Small intestine (tissue), 7 donors: Measurements from ENCODE around the gene MRPL20. TPM values are rescaled to one million over a fixed set of nuclear protein-coding genes. Genes with fewer than 3 reads are reported as not detected.

Experiments
- DNase-seq, 2 donors: peaks; one replicate each; pipeline versions ENCODE4 v3.0.0 to v3.0.0-alpha.2; 2013
- FAIRE-seq: peaks from 2 replicates; lab custom pipeline; 2012; peaks lifted over from hg19 to GRCh38; lab: Jason Lieb, UNC
- H3K27ac ChIP-seq, 3 donors: one replicate each; pipeline ENCODE4 v1.5.1; 2013; ENCODE audit warnings: low read length in 2 of 3, mild to moderate bottlenecking in 2 of 3, control low read depth in 1 of 3, inconsistent platforms in 1 of 3, low read depth in 1 of 3, moderate library complexity in 1 of 3
- H3K27me3 ChIP-seq, 3 donors: one replicate each; pipeline ENCODE4 v1.6.1; 2013; ENCODE audit warnings: low read length in 3 of 3, inconsistent platforms in 1 of 3; ENCODE audit not compliant: control insufficient read depth in 3 of 3, insufficient read depth in 3 of 3
- H3K36me3 ChIP-seq, 3 donors: one replicate each; pipeline ENCODE4 v1.6.1; 2013; ENCODE audit warnings: low read length in 3 of 3, inconsistent platforms in 1 of 3, low read depth in 1 of 3, mild to moderate bottlenecking in 1 of 3, moderate library complexity in 1 of 3; ENCODE audit not compliant: control insufficient read depth in 3 of 3, insufficient read depth in 2 of 3
- H3K4me1 ChIP-seq, 3 donors: one replicate each; pipeline ENCODE4 v1.6.1; 2013; ENCODE audit warnings: low read length in 2 of 3, inconsistent platforms in 1 of 3, low read depth in 1 of 3, mild to moderate bottlenecking in 1 of 3, moderate library complexity in 1 of 3; ENCODE audit not compliant: control insufficient read depth in 3 of 3, insufficient read depth in 2 of 3
- H3K4me3 ChIP-seq, 3 donors: one replicate each; pipeline ENCODE4 v1.5.1; 2013; ENCODE audit warnings: low read length in 3 of 3, control low read depth in 1 of 3, inconsistent platforms in 1 of 3, low read depth in 1 of 3, mild to moderate bottlenecking in 1 of 3, moderate library complexity in 1 of 3
- H3K9me3 ChIP-seq, 2 donors: one replicate each; pipeline ENCODE4 v1.6.1; 2013; ENCODE audit warnings: low read depth in 1 of 2, low read length in 1 of 2; ENCODE audit not compliant: control insufficient read depth in 2 of 2, insufficient read depth in 1 of 2
- WGBS, 3 donors: extraction: QIAGEN DNeasy Blood & Tissue Kit; methylation state at CpG; one replicate each; pipeline ENCODE4 v1.1.7; 2013; 5-methylcytosine and 5-hydroxymethylcytosine counted together
- polyA plus RNA-seq, 4 donors: library from polyadenylated mRNA; stranded (reverse) in 3 of 4; unstranded in 1 of 4; fragments of 200-250 nt in 3 of 4; fragments of 120-200 nt in 1 of 4; gene quantifications; one replicate each; pipeline versions ENCODE4 v1.2.1 to v1.2.3, GENCODE V29; 2013
- donor health status: healthy with polysubstance abuse.
- donor health status: control.
- donor health status: control.
- donor health status: Bipolar disorder and iron deficiency.
- donor health status: healthy.

Gene MRPL20
- polyA plus RNA-seq, 4 donors, result 135 to 221 (median 167) TPM

DNA sequence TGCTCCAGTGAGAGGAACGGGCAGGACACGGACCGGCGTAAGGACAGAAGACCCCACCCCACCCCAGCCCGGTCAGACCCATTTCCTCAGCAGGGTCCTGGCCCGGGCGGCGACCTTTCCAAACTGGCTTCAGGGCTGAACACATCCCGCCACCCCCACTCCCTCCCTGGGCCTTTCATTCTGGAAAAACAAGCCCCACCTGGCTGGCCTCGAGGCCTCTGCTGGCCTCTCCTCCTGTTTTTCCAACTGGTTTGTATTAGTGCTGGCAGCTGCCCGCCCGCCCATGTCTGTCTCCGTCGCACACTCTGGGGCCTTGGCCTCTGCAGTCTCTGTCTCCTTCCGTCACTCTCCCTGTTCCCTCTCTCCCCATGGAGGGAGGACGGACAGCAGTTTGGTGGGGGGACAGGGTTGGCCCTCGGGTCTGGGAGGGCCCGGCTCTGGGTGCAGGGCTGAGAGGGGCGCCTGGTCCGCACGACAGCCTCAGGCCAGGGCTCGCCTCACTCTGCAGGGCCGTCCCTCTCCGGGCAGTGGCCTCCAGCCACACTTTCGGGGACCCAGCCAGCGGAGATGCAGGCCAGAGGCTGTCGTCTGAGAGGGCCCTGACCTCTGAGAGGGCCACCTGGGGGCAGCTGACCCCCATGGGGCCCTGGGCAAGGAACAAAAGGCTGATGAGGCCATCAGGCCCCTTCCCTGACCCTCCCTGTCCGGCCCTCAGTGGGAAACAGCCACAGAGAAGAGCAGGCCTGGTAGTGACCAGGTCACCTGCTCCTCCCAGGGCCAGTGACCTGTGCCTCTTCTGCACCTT, 47.2 kb downstream of the MRPL20 start:
- Histone ChIP-seq H3K9me3 (no peaks in the 10 kb centered on the region), H3K4me3 (no peak overlapping the region), H3K36me3 (peaks cover 0 to 6% (median 0%) of the 10 kb centered on the region in 3 donors), H3K27me3 (peaks cover 0 to 3% (median under 1%) of the 10 kb centered on the region in 3 donors), H3K4me1 (peaks cover 0 to 47% (median 0%) of the 10 kb centered on the region in 3 donors), H3K27ac (peak overlapping the region in 2 of 3 donors; percentile 89 to 97)
- DNase-seq (no peak), FAIRE-seq (no peak)
- 68 to 72% (median 70%) methylated on average over 27 to 28 of the region's 28 CpGs for WGBS, 3 donors

DNA sequence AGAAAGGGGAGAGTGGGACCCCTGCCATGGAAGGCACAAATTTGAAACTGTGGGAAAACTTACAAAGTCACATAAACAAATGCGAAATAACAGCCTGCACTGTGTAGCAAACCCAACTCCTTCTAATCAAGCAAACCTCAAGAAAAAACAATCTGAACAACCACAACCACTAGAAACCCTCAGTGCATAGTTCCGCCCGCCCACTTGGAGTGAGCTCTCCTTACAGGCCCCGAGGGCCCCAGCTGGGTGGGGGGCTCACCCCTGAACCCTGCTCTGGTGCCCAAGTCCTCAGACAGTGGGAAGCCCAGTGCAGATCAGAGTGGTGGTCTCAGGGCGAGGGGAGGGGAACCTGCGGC, 47.8 kb downstream of the MRPL20 start:
- Histone ChIP-seq H3K4me3 (peak overlapping the region in 1 of 3 donors; percentile 84), H3K27ac (peak overlapping the region in 2 of 3 donors; percentile 89 to 97), H3K36me3 (peaks cover 0 to 11% (median 0%) of the 10 kb centered on the region in 3 donors), H3K27me3 (peaks cover 0 to 8% (median 4%) of the 10 kb centered on the region in 3 donors), H3K4me1 (peaks cover 0 to 47% (median 0%) of the 10 kb centered on the region in 3 donors), H3K9me3 (no peaks in the 10 kb centered on the region)
- DNase-seq (no peak), FAIRE-seq (no peak)
- 56 to 64% (median 60%) methylated on average over 6 of the region's 6 CpGs for WGBS, 3 donors

DNA sequence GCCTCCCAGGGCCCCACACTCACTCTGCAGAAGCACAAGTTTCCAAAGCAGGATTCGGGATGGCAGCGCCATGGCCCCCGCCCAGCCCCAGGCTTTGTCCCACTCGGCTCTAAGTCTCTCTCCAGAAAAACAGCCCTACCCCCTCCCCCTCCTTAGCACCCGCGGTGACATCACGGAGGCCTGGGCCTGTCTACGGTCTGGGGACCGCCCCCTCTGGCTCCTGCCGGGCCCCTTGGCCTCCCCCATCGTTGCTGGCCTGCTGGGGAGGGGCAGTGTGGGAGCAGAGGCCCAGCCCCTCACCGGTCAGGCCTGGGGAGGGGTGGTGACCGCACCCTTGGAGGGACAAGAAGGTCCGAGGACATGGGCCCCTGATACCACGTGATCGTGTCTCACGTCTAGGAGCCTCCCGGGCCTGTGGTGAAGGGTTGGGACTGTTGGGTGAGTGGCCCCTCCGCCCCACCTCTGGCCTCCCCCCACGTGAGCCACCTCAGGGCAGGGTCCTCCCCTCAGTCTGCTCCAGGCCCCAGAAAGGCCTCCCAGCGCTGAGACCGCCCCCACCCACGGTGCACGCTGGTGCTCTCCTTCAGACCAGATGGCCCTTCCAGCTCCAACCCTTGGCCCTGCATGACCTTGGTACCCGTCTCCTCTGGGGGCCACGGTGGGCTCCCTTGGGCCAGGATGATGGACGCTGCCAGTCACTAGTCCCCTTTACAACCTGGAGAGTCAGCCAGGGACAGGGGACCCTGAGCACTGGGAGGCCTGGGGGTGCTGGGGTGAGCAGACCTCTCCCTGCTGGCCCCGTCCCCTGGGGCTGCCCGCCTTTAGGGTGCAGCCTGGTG, 48.4 kb downstream of the MRPL20 start, which contains the start of gene MXRA8:
Gene MXRA8, minus strand, starts transcription at position 123 of the 839 bp plus-strand sequence. Its CDS starts 51 bp downstream, at position 72.
- H3K27me3 ChIP-seq, result peaks cover 0 to 10% (median 5%) of the 10 kb centered on the region in 3 donors
- H3K27ac ChIP-seq, result peak within 1 kb of the TSS; percentile 47 to 97 (median 89)
- H3K9me3 ChIP-seq, result no peaks in the 10 kb centered on the region
- H3K4me3 ChIP-seq, result peak within 1 kb of the TSS in 2 of 3 donors; percentile 20 to 84
- FAIRE-seq (no peak), DNase-seq (peak in 1 of 2 donors; percentile 95)
- 11 to 23% (median 20%) methylated on average over 26 to 29 of the region's 29 CpGs for WGBS, 3 donors
- H3K4me1 ChIP-seq, result peaks cover 0 to 53% (median 0%) of the 10 kb centered on the region in 3 donors
- peaks cover 0 to 17% (median 0%) of the 10 kb centered on the region in 3 donors for H3K36me3 ChIP-seq

DNA sequence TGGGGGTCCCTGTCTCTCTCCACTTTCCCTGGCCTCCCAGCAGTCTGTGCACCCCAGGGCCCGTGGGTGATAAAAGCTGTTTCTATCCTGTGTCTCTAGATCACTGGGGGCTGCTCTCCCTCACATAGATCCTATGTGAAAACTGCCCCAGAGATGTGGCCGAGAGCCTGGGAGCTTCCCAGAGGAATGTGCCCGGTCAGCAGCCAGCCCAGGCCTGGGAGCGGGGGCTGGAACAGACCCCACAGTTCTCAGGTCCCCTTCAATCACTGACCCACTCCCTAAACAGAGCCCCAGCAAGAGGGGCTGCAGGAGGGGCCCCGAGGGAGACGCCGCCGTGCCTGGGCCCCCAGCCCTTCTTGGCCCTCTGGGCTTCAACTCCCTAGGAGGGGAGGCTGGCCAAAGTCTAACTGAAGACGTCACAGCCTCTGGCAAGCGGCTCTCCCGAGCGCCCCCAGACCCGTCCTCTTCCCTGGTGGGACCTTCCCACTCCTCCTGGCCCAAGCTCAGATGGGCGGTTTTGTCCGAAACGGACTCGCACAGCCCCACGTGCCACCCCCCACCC, 49.1 kb downstream of the MRPL20 start:
- DNase-seq (peak in 1 of 2 donors; percentile 80), FAIRE-seq (no peak)
- Histone ChIP-seq H3K4me3 (peak overlapping the region in 2 of 3 donors; percentile 20 to 84), H3K36me3 (peaks cover 0 to 24% (median 0%) of the 10 kb centered on the region in 3 donors), H3K9me3 (no peaks in the 10 kb centered on the region), H3K27me3 (peaks cover 0 to 10% (median 5%) of the 10 kb centered on the region in 3 donors), H3K4me1 (peaks cover 0 to 60% (median 0%) of the 10 kb centered on the region in 3 donors), H3K27ac (peak overlapping the region; percentile 47 to 97 (median 89))
- WGBS, 3 donors, result 15 to 26% (median 18%) methylated on average over 14 to 18 of the region's 18 CpGs

DNA sequence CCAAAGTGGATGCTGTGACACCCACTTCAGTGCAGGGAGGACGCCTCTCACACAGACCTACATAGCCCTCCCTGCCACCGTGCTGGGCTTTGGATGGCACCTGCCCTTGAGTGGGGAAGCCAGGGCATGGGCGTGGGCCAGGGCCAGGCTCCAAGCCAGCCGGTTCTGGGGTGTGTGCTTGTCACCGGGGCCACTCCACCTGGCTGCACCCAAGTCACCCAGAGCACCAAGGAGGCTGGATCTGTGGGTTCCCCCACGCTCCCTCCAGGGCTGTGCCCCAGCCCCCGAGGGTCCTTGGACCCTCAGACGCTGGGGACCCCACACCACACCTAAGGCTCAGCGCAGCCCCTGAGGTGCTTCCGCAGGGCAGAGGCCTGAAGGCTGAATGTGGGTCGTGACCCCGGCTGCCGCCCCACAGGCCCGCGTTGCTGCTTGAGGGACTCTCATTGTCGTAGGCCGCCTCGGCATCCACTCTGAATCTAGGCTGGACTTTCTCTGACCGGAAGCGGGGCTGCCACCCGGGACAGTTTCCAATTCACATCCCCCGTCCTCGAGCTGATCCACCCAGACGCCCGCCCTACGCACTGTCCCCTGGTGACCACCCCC, 50.2 kb downstream of the MRPL20 start:
- DNase-seq, result peak in 1 of 2 donors; percentile 50
- FAIRE-seq, result no peak
- Histone ChIP-seq H3K9me3 (no peaks in the 10 kb centered on the region), H3K4me1 (peaks cover 0 to 63% (median 0%) of the 10 kb centered on the region in 3 donors), H3K36me3 (peaks cover 0 to 35% (median 0%) of the 10 kb centered on the region in 3 donors), H3K27me3 (peaks cover 0 to 10% (median 5%) of the 10 kb centered on the region in 3 donors), H3K27ac (peak overlapping the region in 2 of 3 donors; percentile 60 to 97), H3K4me3 (peak overlapping the region in 1 of 3 donors; percentile 84)
- WGBS, 3 donors, result 35 to 46% (median 43%) methylated on average over 22 to 26 of the region's 26 CpGs

DNA sequence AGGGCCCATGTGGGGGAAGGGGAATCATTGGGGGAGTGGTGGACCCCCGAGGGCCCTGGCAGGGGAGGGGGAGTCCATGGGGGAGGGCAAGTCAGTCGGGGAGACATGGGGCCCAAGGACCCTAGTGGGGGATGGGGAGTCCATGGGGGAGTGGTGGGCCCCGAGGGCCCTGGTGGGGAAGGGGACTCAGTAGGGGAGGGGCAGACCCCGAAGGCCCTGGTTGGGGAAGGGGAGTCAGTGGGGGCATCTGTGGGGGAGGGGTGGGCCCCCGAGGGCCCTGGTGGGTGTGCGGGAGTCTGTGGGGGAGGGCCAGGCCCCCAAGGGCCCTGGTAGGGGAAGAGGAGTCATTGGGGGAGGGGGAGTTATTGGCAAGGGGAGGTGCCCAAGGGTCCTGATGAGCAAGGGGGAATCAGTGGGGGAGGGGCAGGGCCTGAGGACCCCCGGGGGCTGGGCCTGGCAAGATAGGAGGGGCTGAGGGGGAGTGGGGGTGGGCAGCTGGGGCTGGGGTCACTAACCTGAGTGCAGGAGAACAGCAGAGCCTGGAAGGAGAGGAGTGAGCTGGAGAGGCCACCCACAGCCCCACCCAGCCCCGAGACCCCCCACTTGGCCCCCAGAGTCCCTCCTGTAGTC, 50.8 kb downstream of the MRPL20 start:
- H3K9me3 ChIP-seq, result no peaks in the 10 kb centered on the region
- H3K27ac ChIP-seq, result peak overlapping the region in 2 of 3 donors; percentile 60 to 97
- 18 to 41% (median 27%) methylated on average over 5 to 8 of the region's 8 CpGs for WGBS, 3 donors
- H3K4me1 ChIP-seq, result peaks cover 0 to 62% (median 0%) of the 10 kb centered on the region in 3 donors
- DNase-seq, result no peak
- FAIRE-seq, result no peak
- H3K4me3 ChIP-seq, result peak overlapping the region in 1 of 3 donors; percentile 84
- H3K27me3 ChIP-seq, result peaks cover 0 to 10% (median 5%) of the 10 kb centered on the region in 3 donors
- H3K36me3 ChIP-seq, result peaks cover 0 to 41% (median 0%) of the 10 kb centered on the region in 3 donors

DNA sequence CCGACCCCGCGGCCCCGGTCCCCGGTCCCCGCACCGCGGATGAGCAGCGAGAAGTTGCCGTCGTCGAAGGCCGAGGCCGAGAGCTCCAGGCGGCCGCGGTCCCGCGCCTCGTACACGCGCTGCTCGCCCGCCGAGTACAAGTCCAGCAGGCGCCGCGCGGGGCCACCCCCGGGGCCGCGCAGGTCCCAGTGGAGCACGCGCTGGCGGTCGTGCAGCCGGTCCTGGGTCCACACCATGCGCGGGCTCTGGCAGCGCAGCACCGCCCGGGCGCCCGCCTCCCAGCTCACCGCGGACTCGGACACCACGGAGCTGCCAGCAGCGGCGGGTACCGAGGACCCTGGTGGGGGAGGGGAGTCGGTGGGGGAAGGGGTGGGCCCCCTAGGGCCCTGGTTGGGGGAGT, 51.7 kb downstream of the MRPL20 start:
- H3K4me3 ChIP-seq, result peak overlapping the region in 2 of 3 donors; percentile 12 to 18
- no peaks in the 10 kb centered on the region for H3K9me3 ChIP-seq
- H3K27me3 ChIP-seq, result peaks cover 0 to 10% (median 5%) of the 10 kb centered on the region in 3 donors
- DNase-seq, result peak in 1 of 2 donors; percentile 79
- peaks cover 0 to 60% (median 0%) of the 10 kb centered on the region in 3 donors for H3K4me1 ChIP-seq
- WGBS, 3 donors, result 1 to 3% (median 1%) methylated on average over 37 to 52 of the region's 52 CpGs
- no peak for FAIRE-seq
- H3K27ac ChIP-seq, result no peak overlapping the region
- H3K36me3 ChIP-seq, result peaks cover 0 to 41% (median 0%) of the 10 kb centered on the region in 3 donors
